HepG2 (cell line): ENCODE data around the gene CRYZ. TPM values are rescaled to one million over a fixed set of nuclear protein-coding genes. Genes with fewer than 3 reads are reported as not detected.

ENCODE experiments used
- FOXK1 ChIP-seq: sonication (generic); formaldehyde crosslinking; IDR thresholded peaks from 2 replicates; pipeline ENCODE4 v1.4.0; 2020; ENCODE audit warnings: low read depth, missing genetic modification reagents, borderline replicate concordance
- GATAD1 ChIP-seq: IDR thresholded peaks from 2 replicates; pipeline ENCODE4 v1.6.1; 2016; ENCODE audit warnings: missing genetic modification reagents, missing compliant biosample characterization
- GMEB1 ChIP-seq: sonication (generic); formaldehyde crosslinking; IDR thresholded peaks from 2 replicates; pipeline ENCODE4 v1.5.1; 2020; ENCODE audit warnings: missing genetic modification reagents, mild to moderate bottlenecking, borderline replicate concordance
- HDAC1 ChIP-seq: sonication (generic); formaldehyde crosslinking; IDR thresholded peaks from 2 replicates; pipeline ENCODE4 v1.5.1; 2020; ENCODE audit warnings: mild to moderate bottlenecking, missing genetic modification reagents
- MAFK ChIP-seq, 2 experiments: IDR thresholded peaks in 1 of 2; conservative IDR thresholded peaks in 1 of 2; 2 replicates each; pipeline ENCODE4 v1.6.1; 2011; ENCODE audit warnings: improper control_type of control experiment in 2 of 2, low read length in 2 of 2
- MLLT10 ChIP-seq: sonication (generic); formaldehyde crosslinking; IDR thresholded peaks from 2 replicates; pipeline ENCODE4 v1.4.0; 2020; ENCODE audit warnings: missing genetic modification reagents
- MNT ChIP-seq: fragments of 450-650 bp; IDR thresholded peaks from 2 replicates; pipeline ENCODE4 v1.6.1; 2016
- MYNN ChIP-seq: sonication (generic); formaldehyde crosslinking; IDR thresholded peaks from 2 replicates; pipeline ENCODE4 v1.4.0; 2020; ENCODE audit warnings: mild to moderate bottlenecking, low read depth, missing genetic modification reagents
- POLR2A ChIP-seq, 2 experiments: IDR thresholded peaks; 2 replicates each; pipeline ENCODE4 v1.6.1; 2011; ENCODE audit warnings: low read depth in 2 of 2, low read length in 2 of 2, mild to moderate bottlenecking in 1 of 2, moderate library complexity in 1 of 2; ENCODE audit not compliant: insufficient read depth in 1 of 2
- SOX5 ChIP-seq: IDR thresholded peaks from 2 replicates; pipeline ENCODE4 v1.6.1; 2016; ENCODE audit warnings: borderline replicate concordance
- TFE3 ChIP-seq: IDR thresholded peaks from 2 replicates; pipeline ENCODE4 v1.6.1; 2016
- THAP7 ChIP-seq: sonication (generic); formaldehyde crosslinking; IDR thresholded peaks from 2 replicates; pipeline ENCODE4 v1.8.1; 2023; ENCODE audit warnings: mild to moderate bottlenecking, missing genetic modification reagents
- ZNF160 ChIP-seq: sonication (generic); formaldehyde crosslinking; IDR thresholded peaks from 2 replicates; pipeline ENCODE4 v1.8.0; 2022; ENCODE audit warnings: mild to moderate bottlenecking, inconsistent platforms, missing genetic modification reagents
- ZNF281 ChIP-seq: sonication (generic); formaldehyde crosslinking; IDR thresholded peaks from 2 replicates; pipeline ENCODE4 v1.4.0; 2020; ENCODE audit warnings: missing genetic modification reagents, borderline replicate concordance
- ZNF484 ChIP-seq: sonication (generic); formaldehyde crosslinking; IDR thresholded peaks from 2 replicates; pipeline ENCODE4 v1.5.1; 2020; ENCODE audit warnings: mild to moderate bottlenecking, low read depth, missing genetic modification reagents, borderline replicate concordance
- ZNF512B ChIP-seq: sonication (generic); formaldehyde crosslinking; IDR thresholded peaks from 2 replicates; pipeline ENCODE4 v1.5.1; 2020; ENCODE audit warnings: missing genetic modification reagents, mild to moderate bottlenecking, borderline replicate concordance
- polyA plus RNA-seq, 8 experiments: library from polyadenylated mRNA; depleted of rRNA in 3 of 8; stranded (reverse) in 7 of 8; unstranded in 1 of 8; fragments of >200 nt; fragmentation: Illumina TruSeq in 4 of 8; extraction: Trizol in 4 of 8; gene quantifications; 2 replicates each; pipeline versions ENCODE4 v1.2.1 to v1.2.3, GENCODE V29; 2011 to 2016; ENCODE audit warnings: low read depth in 4 of 8, missing spikeins in 1 of 8, mixed read lengths in 1 of 8; ENCODE audit not compliant: insufficient read depth in 1 of 8
- total RNA-seq, 5 experiments: library from RNA; depleted of rRNA; stranded (reverse); fragments of >200 nt; fragmentation: Illumina TruSeq; extraction: Trizol; gene quantifications; 2 replicates each; pipeline ENCODE4 v1.2.3, GENCODE V29; 2016; ENCODE audit warnings: low read depth in 1 of 5

Gene CRYZ
- total and polyA plus RNA-seq, 2 of the 13 experiments (the other 11 are each of a cell fraction or from before 2014, with no cell fraction given): 115 to 211 TPM

- TF ChIP-seq ZNF512B (no peak), MNT (no peak), HDAC1 (CRISPR knock-in tag) (no peak), MLLT10 (CRISPR knock-in tag) (no peak), FOXK1 (CRISPR knock-in tag) (no peak), THAP7 (no peak), POLR2A (IDR thresholded peaks at IDR 0.05; ENCODE audit: insufficient read depth in 1 of 2, low read depth in 2 of 2, low read length in 2 of 2) (no peak), GATAD1 (CRISPR knock-in tag) (0 out of 2 replicates have a peak, but pooled peaks have one; percentile 29), GMEB1 (CRISPR knock-in tag) (0 out of 2 replicates have a peak, but pooled peaks have one; percentile 20), ZNF160 (CRISPR knock-in tag) (no peak), ZNF281 (CRISPR knock-in tag) (no peak), SOX5 (peak; percentile 57; the same call in 1 of the 2 replicates), ZNF484 (CRISPR knock-in tag) (no peak), TFE3 (peak; percentile 57; the same call in 1 of the 2 replicates), MYNN (CRISPR knock-in tag) (no peak), MAFK (conservative IDR thresholded peaks at IDR 0.05 in 1 of 2, IDR thresholded peaks at IDR 0.05 in 1 of 2; ENCODE audit: low read length in 2 of 2) (no peak)
Observed at GRCh38 chr1:74729741-74730478, 2.9 kb downstream of the CRYZ start (continued).
